ENCODE results near the gene DNM3.

DNM3 gene

DNA sequence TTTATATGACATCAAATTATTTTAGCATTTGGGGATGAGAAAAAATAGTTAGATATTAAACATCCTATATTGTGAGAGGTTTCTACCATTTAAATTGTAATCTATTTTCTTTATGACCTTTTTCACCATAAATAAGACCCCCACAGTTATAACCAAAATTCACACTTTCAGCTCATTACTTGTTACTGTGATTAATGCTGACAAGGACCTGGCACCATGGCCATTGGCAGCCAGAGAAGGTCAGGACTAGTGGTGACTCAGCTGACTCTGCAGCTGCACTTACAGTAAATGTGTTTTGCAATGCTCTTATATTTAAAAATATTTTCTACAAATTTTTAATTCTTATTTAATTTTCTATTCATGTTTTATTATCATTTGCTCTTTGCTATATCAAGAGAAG, 445.9 kb downstream of the DNM3 start:
- TF ChIP-seq, protein P1, sequence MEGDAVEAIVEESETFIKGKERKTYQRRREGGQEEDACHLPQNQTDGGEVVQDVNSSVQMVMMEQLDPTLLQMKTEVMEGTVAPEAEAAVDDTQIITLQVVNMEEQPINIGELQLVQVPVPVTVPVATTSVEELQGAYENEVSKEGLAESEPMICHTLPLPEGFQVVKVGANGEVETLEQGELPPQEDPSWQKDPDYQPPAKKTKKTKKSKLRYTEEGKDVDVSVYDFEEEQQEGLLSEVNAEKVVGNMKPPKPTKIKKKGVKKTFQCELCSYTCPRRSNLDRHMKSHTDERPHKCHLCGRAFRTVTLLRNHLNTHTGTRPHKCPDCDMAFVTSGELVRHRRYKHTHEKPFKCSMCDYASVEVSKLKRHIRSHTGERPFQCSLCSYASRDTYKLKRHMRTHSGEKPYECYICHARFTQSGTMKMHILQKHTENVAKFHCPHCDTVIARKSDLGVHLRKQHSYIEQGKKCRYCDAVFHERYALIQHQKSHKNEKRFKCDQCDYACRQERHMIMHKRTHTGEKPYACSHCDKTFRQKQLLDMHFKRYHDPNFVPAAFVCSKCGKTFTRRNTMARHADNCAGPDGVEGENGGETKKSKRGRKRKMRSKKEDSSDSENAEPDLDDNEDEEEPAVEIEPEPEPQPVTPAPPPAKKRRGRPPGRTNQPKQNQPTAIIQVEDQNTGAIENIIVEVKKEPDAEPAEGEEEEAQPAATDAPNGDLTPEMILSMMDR (IDR thresholded peaks at IDR 0.05): no peak
- Histone ChIP-seq H3K4me3 (ENCODE audit: low read depth in 1 of 2, low read length in 1 of 2) (no peak overlapping the region), H3K36me3 (no peaks in the 10 kb centered on the region), H3K27ac (no peak overlapping the region), H3K4me1 (ENCODE audit: control insufficient read depth in 1 of 2, insufficient read depth in 1 of 2, low read depth in 1 of 2, low read length in 1 of 2) (peaks cover 13 to 14% of the 10 kb centered on the region in 2 experiments), H3K27me3 (no peaks in the 10 kb centered on the region), H3K9me3 (no peaks in the 10 kb centered on the region)

DNA sequence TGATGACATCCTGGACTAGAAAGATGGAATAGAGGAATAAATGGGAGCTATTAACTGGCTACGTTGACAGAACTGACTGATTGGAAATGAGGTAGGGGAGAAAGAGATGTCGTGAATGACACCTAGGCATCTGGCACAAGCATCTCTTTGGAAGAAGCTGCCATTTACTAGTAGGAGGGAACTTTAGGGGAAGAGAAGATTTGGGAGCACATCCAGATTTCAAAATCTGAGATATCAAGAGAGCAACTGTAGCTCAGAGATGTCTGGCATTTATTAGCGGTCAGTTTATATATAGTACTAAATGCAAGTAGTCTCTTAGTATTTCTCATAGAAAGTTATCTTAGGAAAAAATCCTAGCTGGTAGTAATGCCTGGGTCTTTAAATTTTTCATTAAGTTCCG, 447.3 kb downstream of the DNM3 start:
- no peaks in the 10 kb centered on the region for H3K36me3 ChIP-seq
- peaks cover 4 to 6% of the 10 kb centered on the region in 2 experiments for H3K4me1 ChIP-seq (ENCODE audit: control insufficient read depth in 1 of 2, insufficient read depth in 1 of 2, low read depth in 1 of 2, low read length in 1 of 2)
- no peaks in the 10 kb centered on the region for H3K9me3 ChIP-seq
- H3K4me3 ChIP-seq (ENCODE audit: low read depth in 1 of 2, low read length in 1 of 2): no peak overlapping the region
- TF ChIP-seq, protein P1 (IDR thresholded peaks at IDR 0.05): no peak
- no peaks in the 10 kb centered on the region for H3K27me3 ChIP-seq
- no peak overlapping the region for H3K27ac ChIP-seq

DNA sequence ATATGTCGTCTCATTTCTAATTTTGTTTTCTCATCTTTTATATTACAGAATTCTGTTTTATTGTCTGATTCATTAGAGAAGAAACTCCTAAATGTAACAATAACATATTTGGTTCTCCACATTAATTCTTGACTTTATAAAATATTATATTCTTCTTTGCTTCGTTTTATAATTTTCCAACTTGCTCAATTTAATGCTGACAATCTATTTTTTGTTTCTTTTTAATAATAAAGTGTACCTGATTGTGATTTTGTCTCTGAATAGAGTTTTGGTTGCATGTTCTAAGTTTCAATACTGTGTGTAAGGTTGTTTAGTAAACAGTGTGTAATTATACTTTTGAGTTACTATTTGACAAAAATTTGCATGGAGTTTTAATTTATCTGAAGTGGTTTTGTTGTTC, 448.1 kb downstream of the DNM3 start:
- Histone ChIP-seq H3K4me3 (ENCODE audit: low read depth in 1 of 2, low read length in 1 of 2) (no peak overlapping the region), H3K9me3 (no peaks in the 10 kb centered on the region), H3K4me1 (ENCODE audit: control insufficient read depth in 1 of 2, insufficient read depth in 1 of 2, low read depth in 1 of 2, low read length in 1 of 2) (no peaks in the 10 kb centered on the region), H3K27me3 (no peaks in the 10 kb centered on the region), H3K36me3 (no peaks in the 10 kb centered on the region), H3K27ac (no peak overlapping the region)
- TF ChIP-seq, protein P1 (IDR thresholded peaks at IDR 0.05): no peak

GRCh38 chr1:172292840-172293239, 451.5 kb downstream of the DNM3 start:
- Histone ChIP-seq H3K4me1 (ENCODE audit: control insufficient read depth in 1 of 2, insufficient read depth in 1 of 2, low read depth in 1 of 2, low read length in 1 of 2) (no peaks in the 10 kb centered on the region), H3K9me3 (no peaks in the 10 kb centered on the region), H3K4me3 (ENCODE audit: low read depth in 1 of 2, low read length in 1 of 2) (no peak overlapping the region), H3K27ac (no peak overlapping the region), H3K36me3 (no peaks in the 10 kb centered on the region), H3K27me3 (no peaks in the 10 kb centered on the region)
- TF ChIP-seq, protein P1 (IDR thresholded peaks at IDR 0.05): no peak

DNA sequence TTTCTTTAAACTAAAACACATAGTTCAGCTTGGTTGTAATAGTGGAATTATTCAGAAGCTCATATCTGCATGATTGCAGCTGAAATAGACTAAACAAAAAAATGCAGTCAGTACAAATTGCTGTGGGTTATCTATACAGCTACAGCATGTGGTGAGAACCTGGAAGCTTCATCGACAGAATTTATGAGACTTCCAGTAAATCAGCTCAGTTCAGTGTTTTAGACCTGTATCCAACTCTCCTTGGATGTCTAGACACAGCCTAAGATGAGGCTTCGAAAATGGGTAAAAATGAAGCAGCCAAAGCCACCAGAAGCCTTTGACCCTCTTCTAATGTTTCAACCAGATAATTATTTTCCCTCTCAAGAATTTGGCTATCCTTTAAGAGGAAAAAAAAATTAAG, 452.1 kb downstream of the DNM3 start:
- Histone ChIP-seq H3K9me3 (no peaks in the 10 kb centered on the region), H3K36me3 (no peaks in the 10 kb centered on the region), H3K4me1 (ENCODE audit: control insufficient read depth in 1 of 2, insufficient read depth in 1 of 2, low read depth in 1 of 2, low read length in 1 of 2) (no peaks in the 10 kb centered on the region), H3K4me3 (ENCODE audit: low read depth in 1 of 2, low read length in 1 of 2) (no peak overlapping the region), H3K27me3 (no peaks in the 10 kb centered on the region), H3K27ac (no peak overlapping the region)
- TF ChIP-seq, protein P1 (IDR thresholded peaks at IDR 0.05): no peak

- TF ChIP-seq, protein P1 (IDR thresholded peaks at IDR 0.05): no peak
- no peak overlapping the region for H3K4me3 ChIP-seq (ENCODE audit: low read depth in 1 of 2, low read length in 1 of 2)
- H3K4me1 ChIP-seq (ENCODE audit: control insufficient read depth in 1 of 2, insufficient read depth in 1 of 2, low read depth in 1 of 2, low read length in 1 of 2): no peaks in the 10 kb centered on the region
- no peaks in the 10 kb centered on the region for H3K27me3 ChIP-seq
- no peaks in the 10 kb centered on the region for H3K9me3 ChIP-seq
- no peak overlapping the region for H3K27ac ChIP-seq
- no peaks in the 10 kb centered on the region for H3K36me3 ChIP-seq
These were observed 456.8 kb downstream of the DNM3 start for GRCh38 chr1:172298141-172298540.

All from neutrophil (primary cell).